Measurements from ENCODE around the gene PI4KA.

- TF ChIP-seq CTCF (IDR thresholded peaks at IDR 0.05; ENCODE audit: poor library complexity, severe bottlenecking) = no peak
- no peak for TF ChIP-seq MXI1 (conservative IDR thresholded peaks at IDR 0.05; ENCODE audit: poor library complexity, severe bottlenecking)
- TF ChIP-seq EP300 (conservative IDR thresholded peaks at IDR 0.05; ENCODE audit: poor library complexity, severe bottlenecking) = no peak
- TF ChIP-seq RAD21 (conservative IDR thresholded peaks at IDR 0.05) = no peak
- no peak for TF ChIP-seq POLR2AphosphoS5 (IDR thresholded peaks at IDR 0.05)
Measured at GRCh38 chr22:20843501-20843900, 15.1 kb downstream of the PI4KA start.
